Activated T-helper 2 cell treated with anti-CD3 and anti-CD28 coated beads, Interferon-gamma antibody, Interleukin-2, Interleukin-4, amounts not matched to agents 10 μg/mL and 5 μg/mL and 100 μg/mL, durations not matched to agents 14 hours and 24 hours and 36 hours (primary cell): ENCODE data around the gene HIVEP3. TPM values are rescaled to one million over a fixed set of nuclear protein-coding genes. Genes with fewer than 3 reads are reported as not detected.

Experiments used
- DNase-seq: peaks from one replicate; pipeline ENCODE4 v3.0.0; 2021; ENCODE audit warnings: low spot score
- H3K27ac Mint-ChIP-seq: one replicate; pipeline ENCODE4 v1.8.0; 2021; ENCODE audit warnings: mixed read lengths
- H3K27me3 Mint-ChIP-seq: one replicate; pipeline ENCODE4 v1.8.0; 2021; ENCODE audit warnings: low read depth, mixed read lengths
- H3K36me3 Mint-ChIP-seq: one replicate; pipeline ENCODE4 v1.8.0; 2021; ENCODE audit warnings: low read depth, mixed read lengths
- H3K4me1 Mint-ChIP-seq: one replicate; pipeline ENCODE4 v1.8.0; 2021; ENCODE audit warnings: low read depth, mixed read lengths
- H3K4me3 Mint-ChIP-seq: one replicate; pipeline ENCODE4 v1.8.0; 2021; ENCODE audit warnings: low read depth, mild to moderate bottlenecking, moderate library complexity, mixed read lengths
- H3K9me3 Mint-ChIP-seq: one replicate; pipeline ENCODE4 v1.8.0; 2021; ENCODE audit warnings: mixed read lengths
- intact Hi-C: fragments of 100-400 bp; cut with micrococcal nuclease; formaldehyde crosslinking; loops from one replicate; pipeline ENCODE4 v1.15.1; 2023
- total RNA-seq: library from RNA; stranded (reverse); gene quantifications from 2 replicates; pipeline ENCODE4 v1.2.3, GENCODE V29; 2022

HIVEP3 gene
- total RNA-seq, 1 donor from 2014 or later, result 33.7 TPM

DNA sequence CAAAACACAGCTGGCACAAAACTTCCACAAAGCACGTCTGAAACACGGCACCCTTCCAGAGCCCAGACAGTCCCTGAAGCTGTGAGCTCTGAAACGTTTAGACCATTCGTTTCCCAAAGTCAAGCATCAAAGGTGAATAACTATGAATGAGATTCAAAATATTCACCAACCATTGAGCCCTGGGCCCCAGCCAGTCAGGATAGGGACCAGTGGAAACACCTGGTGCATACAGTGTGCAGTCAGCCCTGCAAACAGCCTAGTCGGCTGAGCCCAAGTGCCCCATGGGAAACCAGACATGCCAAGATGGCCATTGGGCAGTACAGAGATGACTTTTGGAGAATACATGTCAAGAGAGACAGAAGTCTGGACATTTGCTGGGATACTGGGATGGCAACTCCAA is 343.9 kb downstream of the HIVEP3 start:
- Mint-ChIP-seq H3K27ac (no peak overlapping the region), H3K4me3 (no peak overlapping the region), H3K4me1 (peaks cover 41% of the 10 kb centered on the region), H3K27me3 (no peaks in the 10 kb centered on the region), H3K36me3 (peaks cover 80% of the 10 kb centered on the region), H3K9me3 (no peaks in the 10 kb centered on the region)
- no peak for DNase-seq
- intact Hi-C loops, result loop anchor here (1.0 to 10.0 kb wide), 7 partner anchors 64 to 460 kb away; no protein-coding TSS in a partner anchor

DNA sequence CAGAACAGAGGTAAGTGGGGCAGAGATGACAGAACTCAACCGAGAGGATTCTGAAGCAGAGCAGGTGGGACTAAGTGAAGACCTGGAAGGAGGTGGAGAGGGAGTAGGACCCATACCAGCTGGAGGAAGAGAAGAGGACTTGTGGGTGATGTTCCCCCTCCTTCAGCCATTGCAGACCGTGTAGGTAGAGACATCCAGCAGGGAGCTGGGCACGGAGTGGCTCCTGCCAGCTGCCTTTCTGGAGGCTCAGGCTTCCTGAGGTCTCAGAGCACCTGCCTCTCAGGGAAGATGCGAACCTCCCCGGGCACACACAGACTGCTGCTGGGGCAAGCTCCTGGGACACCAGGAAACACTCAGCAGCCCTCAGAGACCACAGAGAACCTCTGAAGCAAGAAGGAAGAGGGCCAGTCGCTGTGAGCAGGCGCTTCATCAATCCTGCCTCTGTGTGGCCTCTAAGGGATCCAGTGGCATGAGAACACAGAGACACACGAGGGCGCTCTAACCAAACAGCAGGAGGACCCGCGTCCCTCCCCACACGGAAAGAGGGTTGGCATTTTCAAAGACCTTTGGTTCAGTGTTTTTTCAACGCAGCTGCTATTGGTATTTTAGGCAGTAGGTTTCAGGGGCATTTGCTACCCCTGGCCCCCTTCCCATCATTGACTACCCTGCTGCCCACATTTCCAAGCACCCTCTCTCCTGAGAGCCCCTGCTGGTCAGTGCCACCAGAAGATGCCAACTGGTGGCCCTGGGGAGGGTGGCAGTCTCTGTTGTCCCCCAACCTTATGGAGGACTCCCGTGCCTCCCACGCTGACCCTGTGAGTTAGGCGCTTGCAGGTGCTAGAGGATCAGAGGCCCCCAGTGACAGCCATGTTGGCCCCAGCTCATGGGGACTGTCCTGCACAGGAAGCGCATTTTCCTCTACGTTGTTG is 344.7 kb downstream of the HIVEP3 start:
- no peaks in the 10 kb centered on the region for H3K9me3 Mint-ChIP-seq
- peaks cover 76% of the 10 kb centered on the region for H3K36me3 Mint-ChIP-seq
- DNase-seq, result peak; percentile 76
- intact Hi-C loops, result loop anchor here (1.0 to 10.0 kb wide), 7 partner anchors 65 to 461 kb away; no protein-coding TSS in a partner anchor
- H3K27ac Mint-ChIP-seq, result peak overlapping the region; percentile 64
- no peaks in the 10 kb centered on the region for H3K27me3 Mint-ChIP-seq
- no peak overlapping the region for H3K4me3 Mint-ChIP-seq
- peaks cover 44% of the 10 kb centered on the region for H3K4me1 Mint-ChIP-seq

DNA sequence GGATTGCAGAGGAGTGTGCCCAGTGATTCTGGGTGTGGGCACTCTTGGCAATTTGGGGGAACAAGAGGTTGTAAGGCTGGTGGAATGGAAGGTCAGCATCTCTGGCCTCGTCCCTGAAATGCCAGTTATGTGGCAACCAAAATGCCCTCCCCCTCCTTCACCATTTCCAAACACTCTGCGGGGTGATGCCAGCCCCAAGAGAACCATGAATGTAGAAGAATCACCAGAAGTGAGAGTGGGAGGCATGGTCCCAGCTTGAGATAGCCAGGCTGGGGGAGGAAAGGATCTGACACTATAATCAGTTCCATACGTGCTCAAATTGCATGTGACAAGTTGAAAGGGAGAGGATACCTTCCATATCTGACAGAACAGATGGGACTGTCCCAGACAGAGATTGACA is 345.5 kb downstream of the HIVEP3 start:
- Mint-ChIP-seq H3K36me3 (peaks cover 76% of the 10 kb centered on the region), H3K4me1 (peaks cover 43% of the 10 kb centered on the region), H3K27me3 (no peaks in the 10 kb centered on the region), H3K27ac (peak overlapping the region; percentile 34), H3K4me3 (no peak overlapping the region), H3K9me3 (no peaks in the 10 kb centered on the region)
- intact Hi-C loops, result loop anchor here (5.0 to 10.0 kb wide), 4 partner anchors 84 to 462 kb away; no protein-coding TSS in a partner anchor
- no peak for DNase-seq

- Mint-ChIP-seq H3K36me3 (peaks cover 72% of the 10 kb centered on the region), H3K9me3 (no peaks in the 10 kb centered on the region), H3K27me3 (no peaks in the 10 kb centered on the region), H3K27ac (no peak overlapping the region), H3K4me1 (peaks cover 35% of the 10 kb centered on the region), H3K4me3 (no peak overlapping the region)
- intact Hi-C loops, result loop anchor here (5.0 to 10.0 kb wide), 4 partner anchors 85 to 463 kb away; no protein-coding TSS in a partner anchor
- DNase-seq, result no peak
Measured at GRCh38 chr1:41572224-41572623, 346.5 kb downstream of the HIVEP3 start.

DNA sequence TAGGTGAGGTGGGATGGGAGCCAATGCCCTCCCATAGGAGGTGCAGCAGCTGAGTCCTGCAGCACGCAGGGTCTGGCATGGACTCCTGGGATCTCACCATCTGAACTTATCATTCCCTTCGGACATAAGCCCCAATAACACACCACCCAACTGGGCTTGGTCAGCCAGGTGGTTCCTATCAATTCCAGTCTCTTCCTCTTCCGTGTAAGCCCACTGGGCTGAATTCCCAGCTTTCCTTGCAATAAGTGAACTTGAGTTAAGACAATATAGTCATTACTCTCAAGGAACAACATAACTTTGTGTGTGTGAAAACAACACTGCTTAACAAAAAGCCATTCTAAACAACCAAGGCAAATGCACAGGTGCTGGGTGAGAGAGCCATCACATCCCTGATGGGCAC is 347.7 kb downstream of the HIVEP3 start:
- H3K4me3 Mint-ChIP-seq, result no peak overlapping the region
- intact Hi-C loops, result loop anchor here (5.0 to 10.0 kb wide), 4 partner anchors 86 to 464 kb away; no protein-coding TSS in a partner anchor
- no peak for DNase-seq
- H3K27ac Mint-ChIP-seq, result no peak overlapping the region
- no peaks in the 10 kb centered on the region for H3K9me3 Mint-ChIP-seq
- H3K27me3 Mint-ChIP-seq, result no peaks in the 10 kb centered on the region
- H3K36me3 Mint-ChIP-seq, result peaks cover 78% of the 10 kb centered on the region
- H3K4me1 Mint-ChIP-seq, result peaks cover 23% of the 10 kb centered on the region

DNA sequence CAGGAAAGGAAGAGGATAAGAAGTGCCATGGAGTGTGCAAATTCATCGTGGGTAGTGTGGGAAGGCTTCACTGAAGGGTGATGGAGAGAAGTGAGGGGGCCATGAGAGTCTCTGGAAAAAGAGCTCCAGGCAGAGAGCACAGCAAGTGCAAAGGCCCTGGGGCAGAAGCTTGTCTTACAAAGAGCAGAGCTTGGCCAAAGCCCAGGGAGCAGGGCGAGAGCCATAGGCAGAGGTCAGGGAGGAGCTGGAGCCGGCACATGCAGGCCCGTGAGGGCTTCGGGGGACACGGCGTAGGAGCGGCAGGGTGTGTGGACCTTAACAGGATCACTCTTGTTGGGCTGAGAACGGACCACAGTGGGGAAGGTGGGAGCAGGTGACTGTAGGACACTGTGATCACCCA is 350.5 kb downstream of the HIVEP3 start:
- H3K9me3 Mint-ChIP-seq, result no peaks in the 10 kb centered on the region
- H3K4me3 Mint-ChIP-seq, result no peak overlapping the region
- intact Hi-C loops, result no loop called here
- H3K27me3 Mint-ChIP-seq, result no peaks in the 10 kb centered on the region
- peaks cover 83% of the 10 kb centered on the region for H3K36me3 Mint-ChIP-seq
- peaks cover 16% of the 10 kb centered on the region for H3K4me1 Mint-ChIP-seq
- no peak overlapping the region for H3K27ac Mint-ChIP-seq
- no peak for DNase-seq

DNA sequence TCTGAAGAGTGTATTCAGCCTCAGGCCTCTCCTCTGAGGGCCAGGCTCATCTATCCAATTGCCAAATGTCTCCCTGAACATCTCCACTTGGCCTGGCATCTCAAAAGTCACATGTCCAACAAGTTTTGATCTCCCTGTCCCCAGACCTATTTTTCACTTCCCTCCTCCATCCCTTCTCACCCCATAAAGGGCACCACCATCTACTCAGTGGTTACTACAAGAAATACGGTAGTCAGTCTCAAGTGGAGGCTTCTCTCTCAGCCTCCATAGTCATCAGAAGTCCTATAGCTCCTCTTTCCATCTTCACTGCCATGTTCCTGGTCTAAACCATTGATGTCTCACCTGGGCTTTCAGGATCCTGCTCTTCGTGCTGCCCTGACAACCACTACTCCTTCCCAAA is 351.8 kb downstream of the HIVEP3 start:
- no peaks in the 10 kb centered on the region for H3K27me3 Mint-ChIP-seq
- peaks cover 18% of the 10 kb centered on the region for H3K4me1 Mint-ChIP-seq
- intact Hi-C loops, result no loop called here
- H3K9me3 Mint-ChIP-seq, result no peaks in the 10 kb centered on the region
- peaks cover 77% of the 10 kb centered on the region for H3K36me3 Mint-ChIP-seq
- H3K27ac Mint-ChIP-seq, result peak overlapping the region; percentile 35
- H3K4me3 Mint-ChIP-seq, result no peak overlapping the region
- DNase-seq, result no peak

DNA sequence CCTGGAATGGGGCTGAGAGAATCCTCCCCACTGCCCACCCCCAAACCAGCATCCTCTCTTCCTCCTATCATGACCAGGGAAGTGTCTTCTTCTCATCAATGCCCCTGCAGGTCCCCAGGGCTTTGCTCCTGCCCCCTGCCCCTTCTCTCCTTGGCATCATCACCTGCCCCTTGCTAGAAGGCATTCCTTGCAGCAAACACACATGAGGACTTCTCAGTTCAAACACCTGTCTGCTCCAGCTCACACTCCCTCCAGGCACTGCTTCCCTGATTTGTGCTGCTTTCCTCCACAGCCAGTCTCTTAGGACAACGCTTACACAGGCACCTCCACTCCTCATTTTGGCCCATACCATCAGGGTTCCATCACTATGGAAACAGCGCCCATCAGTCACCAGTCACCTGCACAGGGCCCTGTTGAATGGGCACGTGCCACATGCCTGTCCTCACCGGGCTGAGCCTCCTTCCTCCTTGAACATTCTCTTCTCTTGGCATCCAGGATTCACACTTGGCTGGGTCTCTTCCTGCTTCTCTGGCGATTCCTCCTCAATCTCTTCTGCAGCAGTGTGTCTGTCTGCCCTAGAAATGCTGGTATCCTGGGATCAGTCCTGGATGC is 352.3 kb downstream of the HIVEP3 start:
- Mint-ChIP-seq H3K9me3 (no peaks in the 10 kb centered on the region), H3K27ac (peak overlapping the region; percentile 35), H3K36me3 (peaks cover 76% of the 10 kb centered on the region), H3K4me3 (no peak overlapping the region), H3K27me3 (no peaks in the 10 kb centered on the region), H3K4me1 (peaks cover 18% of the 10 kb centered on the region)
- no peak for DNase-seq
- intact Hi-C loops, result no loop called here

DNA sequence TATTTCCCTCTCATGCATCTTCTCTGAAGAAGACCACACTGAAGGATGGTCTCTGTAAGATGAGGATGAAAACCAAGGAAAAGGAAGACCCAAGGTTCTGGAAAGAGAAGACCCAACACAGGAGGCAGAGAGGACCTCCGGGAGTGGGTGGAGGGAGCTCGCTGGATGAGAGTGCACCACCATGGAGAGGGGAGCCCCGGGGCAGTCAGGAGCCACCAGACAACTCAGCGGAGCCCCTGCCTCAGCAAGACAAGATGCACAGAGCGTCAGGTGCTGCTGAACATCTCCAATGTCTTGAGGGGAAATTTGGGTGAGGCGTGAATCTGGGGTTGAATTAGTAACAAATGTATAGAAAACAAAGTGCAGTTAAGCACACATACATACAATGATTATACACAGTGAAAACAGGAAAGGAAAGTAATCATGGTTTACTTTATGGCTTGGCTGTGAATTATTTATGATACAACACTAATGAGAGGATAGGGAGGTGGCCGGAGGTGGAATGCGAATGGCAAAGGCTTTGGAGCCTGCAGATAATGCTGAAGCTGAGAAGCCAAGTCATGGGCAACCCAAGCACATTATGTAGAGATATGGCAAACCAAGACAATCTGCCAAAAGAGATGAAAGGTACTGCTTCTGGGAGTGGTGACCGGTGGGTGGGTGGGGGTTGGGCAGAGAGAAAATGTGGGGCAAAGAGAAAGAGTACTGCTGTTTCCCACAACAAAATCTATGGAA is 353.8 kb downstream of the HIVEP3 start:
- Mint-ChIP-seq H3K9me3 (no peaks in the 10 kb centered on the region), H3K27me3 (no peaks in the 10 kb centered on the region), H3K4me1 (peaks cover 16% of the 10 kb centered on the region), H3K36me3 (peaks cover 77% of the 10 kb centered on the region), H3K27ac (peak overlapping the region; percentile 29), H3K4me3 (no peak overlapping the region)
- intact Hi-C loops, result no loop called here
- DNase-seq, result no peak

DNA sequence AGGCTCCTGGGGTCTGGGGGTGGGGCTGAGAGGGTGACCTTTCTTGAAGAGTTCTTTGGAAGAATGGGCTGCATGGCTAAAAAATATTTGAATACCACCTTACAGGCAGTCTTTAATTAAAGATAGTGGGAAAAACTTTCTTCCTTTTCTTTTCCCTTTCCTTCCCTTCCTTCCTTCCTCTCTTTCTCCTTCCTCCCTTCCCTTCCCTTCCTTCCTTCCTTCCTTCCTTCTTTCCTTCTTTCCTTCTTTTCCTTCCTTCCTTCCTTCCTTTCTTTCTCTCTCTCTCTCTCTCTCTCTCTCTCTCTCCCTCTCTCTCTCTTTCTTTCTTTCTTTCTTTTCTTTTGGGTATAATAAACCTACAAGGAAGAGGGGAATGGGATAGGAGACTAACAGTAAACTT is 356.4 kb downstream of the HIVEP3 start:
- H3K27ac Mint-ChIP-seq, result no peak overlapping the region

DNA sequence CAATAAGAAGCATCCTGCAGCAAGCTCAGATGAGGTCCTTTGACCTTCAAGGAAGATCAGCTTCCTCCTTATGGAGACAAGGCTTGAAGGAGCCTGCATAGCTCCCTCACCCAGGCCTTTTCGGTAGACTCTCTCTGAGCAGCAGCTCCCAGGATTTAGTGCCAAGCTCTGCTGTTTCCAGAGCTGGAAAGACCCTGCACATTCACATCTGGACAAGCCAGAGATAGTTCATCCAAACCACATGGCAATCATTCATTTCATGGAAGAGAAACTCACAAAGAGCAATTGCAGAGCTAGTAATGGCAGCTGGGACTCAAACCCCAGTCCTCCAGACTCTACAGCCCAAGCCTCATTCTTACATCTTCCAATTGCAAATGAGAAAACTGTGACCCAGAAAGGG is 357.8 kb downstream of the HIVEP3 start:
- peaks cover 82% of the 10 kb centered on the region for H3K36me3 Mint-ChIP-seq
- DNase-seq, result no peak
- no peak overlapping the region for H3K27ac Mint-ChIP-seq
- H3K4me1 Mint-ChIP-seq, result peaks cover 13% of the 10 kb centered on the region
- no peaks in the 10 kb centered on the region for H3K27me3 Mint-ChIP-seq
- H3K9me3 Mint-ChIP-seq, result peaks cover 12% of the 10 kb centered on the region
- intact Hi-C loops, result no loop called here
- H3K4me3 Mint-ChIP-seq, result no peak overlapping the region

More for the DNA sequence above, 356.4 kb downstream of the HIVEP3 start:
- Mint-ChIP-seq H3K4me1 (peaks cover 13% of the 10 kb centered on the region), H3K4me3 (no peak overlapping the region), H3K27me3 (no peaks in the 10 kb centered on the region), H3K36me3 (peaks cover 82% of the 10 kb centered on the region), H3K9me3 (no peaks in the 10 kb centered on the region)
- intact Hi-C loops, result no loop called here
- DNase-seq, result no peak

DNA sequence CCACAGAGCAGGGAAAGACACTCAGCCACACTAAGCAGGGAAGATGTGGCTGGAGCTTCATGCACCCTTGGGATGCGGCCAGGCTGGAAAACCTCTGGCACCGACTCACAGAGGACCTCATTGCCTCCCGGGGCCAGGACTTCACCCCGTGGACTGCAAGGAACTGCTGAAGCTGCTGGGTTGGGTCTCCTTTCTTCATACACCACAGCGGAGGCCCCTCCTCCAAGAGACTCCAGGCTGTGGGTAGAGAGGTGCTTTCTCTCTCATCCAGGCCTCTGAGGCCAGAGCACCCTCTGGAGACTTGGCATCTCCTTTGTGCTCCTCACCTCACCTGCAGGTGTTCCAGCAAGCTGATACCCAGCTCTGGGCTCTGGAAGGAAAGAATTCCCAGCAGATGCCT is 358.2 kb downstream of the HIVEP3 start:
- H3K27me3 Mint-ChIP-seq, result no peaks in the 10 kb centered on the region
- H3K27ac Mint-ChIP-seq, result no peak overlapping the region
- no peak for DNase-seq
- peaks cover 16% of the 10 kb centered on the region for H3K9me3 Mint-ChIP-seq
- H3K4me1 Mint-ChIP-seq, result peaks cover 13% of the 10 kb centered on the region
- peaks cover 84% of the 10 kb centered on the region for H3K36me3 Mint-ChIP-seq
- H3K4me3 Mint-ChIP-seq, result no peak overlapping the region
- intact Hi-C loops, result no loop called here
